SH-SY5Y (cell line): ENCODE results near the gene KIF13A.

Source experiments
- GATA2 ChIP-seq: IDR thresholded peaks from 2 replicates; pipeline ENCODE4 v1.6.1; 2011; ENCODE audit warnings: mild to moderate bottlenecking, low read depth, low read length
- GATA3 ChIP-seq: IDR thresholded peaks from 2 replicates; pipeline ENCODE4 v1.6.1; 2011; ENCODE audit warnings: low read depth, mild to moderate bottlenecking, low read length, moderate library complexity

KIF13A gene

GRCh38 chr6:17884498-17885478 lies 102.6 kb downstream of the KIF13A start:
- TF ChIP-seq GATA2 = no peak
- no peak for TF ChIP-seq GATA3

GRCh38 chr6:17883665-17884497 lies 103.6 kb downstream of the KIF13A start:
- TF ChIP-seq GATA2 = no peak
- TF ChIP-seq GATA3 = no peak

- TF ChIP-seq GATA3 (no peak), GATA2 (no peak)
These were observed 106.2 kb downstream of the KIF13A start for GRCh38 chr6:17881085-17881858.

- no peak for TF ChIP-seq GATA3
- no peak for TF ChIP-seq GATA2
These were observed 108.3 kb downstream of the KIF13A start for GRCh38 chr6:17879184-17879583.

- no peak for TF ChIP-seq GATA2
- TF ChIP-seq GATA3 = no peak
These were observed 108.7 kb downstream of the KIF13A start for GRCh38 chr6:17878734-17879133.

GRCh38 chr6:17877895-17878440 lies 109.5 kb downstream of the KIF13A start:
- no peak for TF ChIP-seq GATA3
- TF ChIP-seq GATA2 = no peak

GRCh38 chr6:17877196-17877894 lies 110.1 kb downstream of the KIF13A start:
- no peak for TF ChIP-seq GATA2
- TF ChIP-seq GATA3 = no peak

- TF ChIP-seq GATA3 (no peak), GATA2 (no peak)
These were observed 112.7 kb downstream of the KIF13A start for GRCh38 chr6:17874753-17875152.

- TF ChIP-seq GATA3 = no peak
- no peak for TF ChIP-seq GATA2
These were observed 114.5 kb downstream of the KIF13A start for GRCh38 chr6:17872908-17873307.

GRCh38 chr6:17871836-17872235 lies 115.6 kb downstream of the KIF13A start:
- no peak for TF ChIP-seq GATA3
- no peak for TF ChIP-seq GATA2

- TF ChIP-seq GATA3 (no peak), GATA2 (no peak)
These were observed 116.3 kb downstream of the KIF13A start for GRCh38 chr6:17871189-17871519.

GRCh38 chr6:17870300-17871188 lies 116.9 kb downstream of the KIF13A start:
- TF ChIP-seq GATA3 (no peak), GATA2 (no peak)
